Lung (tissue), 12 donors: ENCODE results near the gene PRODH2. TPM values are rescaled to one million over a fixed set of nuclear protein-coding genes. Genes with fewer than 3 reads are reported as not detected.
"Not testable (repeated sequence)": the region's sequence is repeated elsewhere in the genome, so short reads cannot be mapped to it uniquely, and the experiment has no call there.

ENCODE experiments used
- ATAC-seq: fragments of 200-7000 bp; cut with Tn5 transposase; one replicate; pipeline ENCODE4 v1.9.1; 2020; ENCODE audit warnings: moderate number of reproducible peaks; ENCODE audit not compliant: insufficient read depth, low FRiP score
- DNase-seq, 3 donors: peaks; one replicate each; pipeline ENCODE4 v3.0.0-alpha.2; 2013 to 2017
- H3K27ac ChIP-seq, 2 donors: one replicate each; pipeline ENCODE4 v1.5.1; 2013; ENCODE audit warnings: mild to moderate bottlenecking in 2 of 2, moderate library complexity in 2 of 2, control low read depth in 1 of 2, inconsistent platforms in 1 of 2, low read depth in 1 of 2, low read length in 1 of 2
- H3K27me3 ChIP-seq, 3 donors: one replicate each; pipeline ENCODE4 v1.5.1; 2013; ENCODE audit warnings: low read length in 2 of 3; ENCODE audit not compliant: control insufficient read depth in 3 of 3, insufficient read depth in 3 of 3
- H3K36me3 ChIP-seq, 4 donors: one replicate each; pipeline ENCODE4 v1.5.1; 2013; ENCODE audit warnings: low read length in 4 of 4, mild to moderate bottlenecking in 1 of 4, moderate library complexity in 1 of 4; ENCODE audit not compliant: control insufficient read depth in 4 of 4, insufficient read depth in 4 of 4
- H3K4me1 ChIP-seq, 5 donors: one replicate each; pipeline ENCODE4 v1.5.1; 2013; ENCODE audit warnings: low read length in 5 of 5, mild to moderate bottlenecking in 2 of 5, moderate library complexity in 1 of 5; ENCODE audit not compliant: control insufficient read depth in 5 of 5, insufficient read depth in 5 of 5
- H3K4me3 ChIP-seq: one replicate; pipeline ENCODE4 v1.5.1; 2013; ENCODE audit warnings: mild to moderate bottlenecking, control low read depth, moderate library complexity
- H3K9ac ChIP-seq, 2 donors: one replicate each; pipeline ENCODE4 v1.5.1; 2013; ENCODE audit warnings: low read length in 2 of 2, control low read depth in 1 of 2; ENCODE audit not compliant: insufficient read depth in 1 of 2
- H3K9me3 ChIP-seq, 4 donors: one replicate each; pipeline ENCODE4 v1.5.1; 2013; ENCODE audit warnings: low read length in 3 of 4, mild to moderate bottlenecking in 1 of 4, moderate library complexity in 1 of 4; ENCODE audit not compliant: control insufficient read depth in 4 of 4, insufficient read depth in 3 of 4
- WGBS, 2 donors: extraction: QIAGEN DNeasy Blood & Tissue Kit; methylation state at CpG; one replicate each; pipeline ENCODE4 v1.1.7; 2013; 5-methylcytosine and 5-hydroxymethylcytosine counted together
- polyA plus RNA-seq, 2 donors: library from polyadenylated mRNA; stranded (reverse); fragments of 200-250 nt; gene quantifications; one replicate each; pipeline ENCODE4 v1.2.1, GENCODE V29; 2013
- total RNA-seq, 2 donors: library from RNA; depleted of rRNA in 1 of 2; stranded (reverse); fragments of >200 nt in 1 of 2; gene quantifications; one replicate each; pipeline ENCODE4 v1.2.1, GENCODE V29; 2014 to 2021
- TF ChIP-seq, protein P1 (sequence below): IDR thresholded peaks from 2 replicates; pipeline ENCODE4 v1.5.1; 2012; ENCODE audit warnings: mild to moderate bottlenecking; ENCODE audit errors: control extremely low read depth, extremely low read depth
- donor health status: control.
- donor health status: control.
- donor health status: Bipolar disorder and iron deficiency.
- donor health status: healthy.
- donor health status: DM: yes; HTN: yes; CAD: no.

PRODH2 gene
- total and polyA plus RNA-seq, 4 donors, result not detected

DNA sequence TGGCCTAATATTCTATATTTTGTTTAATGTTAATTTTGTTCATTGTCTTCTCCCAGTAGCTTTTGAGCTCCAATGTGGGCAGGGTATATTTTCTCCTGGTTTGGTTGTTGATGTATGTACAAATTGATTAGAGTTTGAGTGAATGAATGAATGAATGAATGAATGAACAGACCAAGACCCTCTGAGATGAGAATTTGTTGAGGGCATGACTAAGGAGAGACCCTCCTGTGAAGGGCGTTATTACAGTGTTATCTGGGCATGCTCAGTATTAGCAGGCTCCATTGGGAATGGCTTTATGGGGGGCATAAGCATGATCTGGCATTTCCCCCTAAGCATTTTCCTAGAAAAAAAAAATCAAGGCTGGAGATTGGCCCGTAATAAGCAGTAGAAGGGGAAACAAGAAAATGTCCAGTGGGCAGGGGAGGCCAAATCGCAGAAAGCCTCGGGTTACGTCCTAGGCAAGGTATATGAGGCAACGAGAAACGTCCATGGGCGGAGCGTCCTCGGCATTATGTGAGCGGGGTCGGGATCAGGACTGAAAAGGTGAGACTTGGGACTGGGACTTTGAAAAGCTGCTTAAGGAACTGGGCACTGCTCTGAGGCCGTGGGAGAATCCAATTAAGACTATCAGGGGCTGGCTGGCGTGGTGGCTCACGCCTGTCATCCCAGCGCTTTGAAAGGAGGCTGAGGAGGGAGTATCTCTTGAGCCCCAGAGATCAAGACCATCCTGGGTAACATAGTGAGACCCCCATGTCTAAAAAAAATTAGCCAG is 38.2 kb downstream of the PRODH2 start:
- DNase-seq, result no peak
- TF ChIP-seq, protein P1, sequence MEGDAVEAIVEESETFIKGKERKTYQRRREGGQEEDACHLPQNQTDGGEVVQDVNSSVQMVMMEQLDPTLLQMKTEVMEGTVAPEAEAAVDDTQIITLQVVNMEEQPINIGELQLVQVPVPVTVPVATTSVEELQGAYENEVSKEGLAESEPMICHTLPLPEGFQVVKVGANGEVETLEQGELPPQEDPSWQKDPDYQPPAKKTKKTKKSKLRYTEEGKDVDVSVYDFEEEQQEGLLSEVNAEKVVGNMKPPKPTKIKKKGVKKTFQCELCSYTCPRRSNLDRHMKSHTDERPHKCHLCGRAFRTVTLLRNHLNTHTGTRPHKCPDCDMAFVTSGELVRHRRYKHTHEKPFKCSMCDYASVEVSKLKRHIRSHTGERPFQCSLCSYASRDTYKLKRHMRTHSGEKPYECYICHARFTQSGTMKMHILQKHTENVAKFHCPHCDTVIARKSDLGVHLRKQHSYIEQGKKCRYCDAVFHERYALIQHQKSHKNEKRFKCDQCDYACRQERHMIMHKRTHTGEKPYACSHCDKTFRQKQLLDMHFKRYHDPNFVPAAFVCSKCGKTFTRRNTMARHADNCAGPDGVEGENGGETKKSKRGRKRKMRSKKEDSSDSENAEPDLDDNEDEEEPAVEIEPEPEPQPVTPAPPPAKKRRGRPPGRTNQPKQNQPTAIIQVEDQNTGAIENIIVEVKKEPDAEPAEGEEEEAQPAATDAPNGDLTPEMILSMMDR, result no peak
- no peak for ATAC-seq
- Histone ChIP-seq H3K9me3 (no peaks in the 10 kb centered on the region), H3K27me3 (no peaks in the 10 kb centered on the region), H3K9ac (no peak overlapping the region), H3K4me3 (no peak overlapping the region), H3K4me1 (peaks cover 0 to 20% (median 6%) of the 10 kb centered on the region in 5 donors), H3K36me3 (peaks cover 0 to 12% (median 3%) of the 10 kb centered on the region in 4 donors), H3K27ac (no peak overlapping the region)
- WGBS, 2 donors, result 43 to 58% methylated on average over 16 of the region's 16 CpGs

DNA sequence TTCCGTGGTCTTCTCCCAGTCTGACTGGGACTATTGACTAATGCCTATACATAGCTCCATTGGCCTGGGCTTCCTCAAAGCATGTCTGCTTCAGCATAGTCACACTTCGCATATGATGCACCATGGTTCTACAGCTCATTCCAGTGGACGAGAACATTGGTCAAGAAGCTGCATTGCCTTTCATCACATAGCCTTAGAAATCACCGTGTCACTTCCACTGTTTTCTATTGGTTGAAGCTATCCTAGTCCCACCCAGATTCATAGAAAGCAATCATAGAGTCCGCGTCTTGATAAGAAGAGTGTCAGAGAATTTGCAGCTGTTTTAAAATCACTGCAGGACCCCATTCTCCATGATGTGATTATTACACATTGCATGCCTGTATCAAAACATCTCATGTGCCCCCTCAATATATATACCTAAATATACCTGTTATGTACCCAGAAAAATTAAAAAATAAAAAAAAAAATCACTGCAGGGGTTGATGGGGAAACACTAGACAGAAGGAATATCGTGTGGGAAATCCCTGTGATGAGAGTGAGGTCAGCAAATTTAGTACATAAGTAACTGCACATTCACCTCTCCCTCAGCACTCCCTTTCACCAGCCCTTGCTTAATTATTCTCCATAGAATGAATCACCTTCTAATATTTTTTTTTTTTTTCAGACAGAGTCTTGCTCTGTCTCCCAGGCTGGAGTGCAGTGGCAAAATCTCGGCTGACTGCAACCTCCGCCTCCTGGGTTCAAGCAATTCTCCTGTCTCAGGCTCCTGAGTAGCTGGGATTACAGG is 39.4 kb downstream of the PRODH2 start:
- DNase-seq (peak in 2 of 3 donors; percentile 65 to 73), ATAC-seq (no peak)
- H3K27ac ChIP-seq, result no peak overlapping the region
- no peaks in the 10 kb centered on the region for H3K9me3 ChIP-seq
- TF ChIP-seq, protein P1, result no peak
- H3K27me3 ChIP-seq, result no peaks in the 10 kb centered on the region
- H3K4me3 ChIP-seq, result no peak overlapping the region
- H3K9ac ChIP-seq, result no peak overlapping the region
- 58 to 67% methylated on average over 9 of the region's 9 CpGs for WGBS, 2 donors
- H3K36me3 ChIP-seq, result peaks cover 0 to 8% (median 3%) of the 10 kb centered on the region in 4 donors
- peaks cover 0 to 20% (median 6%) of the 10 kb centered on the region in 5 donors for H3K4me1 ChIP-seq

DNA sequence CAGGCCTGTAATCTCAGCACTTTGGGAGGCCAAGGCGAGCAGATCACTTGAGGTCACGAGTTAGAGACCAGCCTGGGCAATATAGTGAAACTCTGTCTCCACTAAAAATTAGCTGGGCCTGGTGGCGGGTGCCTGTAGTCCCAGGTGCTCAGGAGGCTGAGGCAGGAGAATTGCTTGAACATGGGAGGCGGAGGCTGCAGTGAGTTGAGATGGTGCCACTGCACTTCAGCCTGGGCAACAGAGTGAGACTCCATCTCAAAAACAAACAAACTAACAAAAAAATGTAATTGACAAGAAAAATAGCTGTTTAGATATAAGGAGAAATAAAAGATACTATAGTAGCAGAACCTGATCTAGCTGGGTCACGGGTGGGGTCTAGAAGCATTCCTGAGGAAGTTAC is 40.3 kb downstream of the PRODH2 start:
- H3K27ac ChIP-seq, H3K36me3 ChIP-seq, H3K9ac ChIP-seq, DNase-seq, H3K27me3 ChIP-seq, ATAC-seq, H3K4me3 ChIP-seq, H3K9me3 ChIP-seq: not testable (repeated sequence)
- 94 to 97% methylated on average over 5 of the region's 5 CpGs for WGBS, 2 donors
- peaks cover 0 to 19% (median 6%) of the 10 kb centered on the region in 5 donors for H3K4me1 ChIP-seq

DNA sequence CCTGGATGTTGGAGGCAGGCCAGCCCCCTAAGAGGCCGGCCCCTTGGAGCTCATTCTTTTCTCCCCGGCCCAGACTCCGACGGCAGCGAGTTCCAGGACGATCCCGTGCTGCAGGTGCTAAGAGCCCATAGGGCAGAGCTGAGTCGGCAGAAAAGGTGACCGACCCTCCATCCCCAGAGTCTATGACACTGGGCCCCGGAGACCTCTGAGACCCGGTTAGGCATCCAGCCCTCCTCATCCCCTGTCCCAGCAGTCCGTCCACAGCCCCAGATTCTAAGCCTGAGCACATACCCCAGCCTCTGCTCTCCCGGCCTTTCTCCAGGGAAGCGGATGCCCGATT is 44.6 kb downstream of the PRODH2 start:
- Histone ChIP-seq H3K4me1 (peaks cover 0 to 2% (median 0%) of the 10 kb centered on the region in 5 donors), H3K9ac (no peak overlapping the region), H3K36me3 (peaks cover 0 to 22% (median 5%) of the 10 kb centered on the region in 4 donors), H3K4me3 (no peak overlapping the region), H3K27ac (no peak overlapping the region), H3K27me3 (no peaks in the 10 kb centered on the region), H3K9me3 (no peaks in the 10 kb centered on the region)
- TF ChIP-seq, protein P1, result no peak
- ATAC-seq (no peak), DNase-seq (no peak)
- WGBS, 2 donors, result 73 to 75% methylated on average over 15 of the region's 15 CpGs
